ENCODE measurements around the gene CENPK.
"Not testable (repeated sequence)": the region's sequence is repeated elsewhere in the genome, so short reads cannot be mapped to it uniquely, and the experiment has no call there.

Gene CENPK

GRCh38 chr5:65562731-65563701 is at the start of gene CENPK, which contains the start of gene PPWD1:
Gene CENPK, minus strand, starts transcription at chr5:65563168. Its CDS starts 8,261 bp downstream, at chr5:65554907.
Gene PPWD1, plus strand, starts transcription at chr5:65563296. Its CDS starts 15 bp downstream, at chr5:65563311.
- peak; percentile 99 for DNase-seq

GRCh38 chr5:65612298-65612907 is 49.4 kb upstream of the CENPK start:
- DNase-seq, result no peak

GRCh38 chr5:65611524-65611923 is 48.6 kb upstream of the CENPK start:
- no peak for DNase-seq

- DNase-seq, result not testable (repeated sequence)
These were observed 38.8 kb upstream of the CENPK start for GRCh38 chr5:65601761-65602160.

GRCh38 chr5:65588694-65589093 is 25.7 kb upstream of the CENPK start:
- peak; percentile 7 for DNase-seq

GRCh38 chr5:65577141-65577540 is 14.2 kb upstream of the CENPK start:
- no peak for DNase-seq

GRCh38 chr5:65570598-65571226 is 7.7 kb upstream of the CENPK start:
- DNase-seq, result no peak

- DNase-seq, result no peak
These were observed 3.5 kb upstream of the CENPK start for GRCh38 chr5:65566505-65566904.

- peak; percentile 25 for DNase-seq
These were observed 809 bp upstream of the CENPK start for GRCh38 chr5:65563777-65564176.

- no peak for DNase-seq
These were observed 6.2 kb downstream of the CENPK start for GRCh38 chr5:65556718-65557117.

- no peak for DNase-seq
These were observed 6.8 kb downstream of the CENPK start for GRCh38 chr5:65556181-65556580.

- DNase-seq, result no peak
These were observed 7.7 kb downstream of the CENPK start for GRCh38 chr5:65555287-65555686.

GRCh38 chr5:65553941-65554340 is 9.0 kb downstream of the CENPK start:
- no peak for DNase-seq

- no peak for DNase-seq
These were observed 14.7 kb downstream of the CENPK start for GRCh38 chr5:65548281-65548680.

GRCh38 chr5:65546141-65546540 is 16.8 kb downstream of the CENPK start:
- DNase-seq, result no peak

GRCh38 chr5:65544473-65544872 is 18.5 kb downstream of the CENPK start:
- no peak for DNase-seq

GRCh38 chr5:65539827-65540226 is 23.1 kb downstream of the CENPK start:
- peak; percentile 33 for DNase-seq

GRCh38 chr5:65535529-65535987 is 27.4 kb downstream of the CENPK start:
- no peak for DNase-seq

- DNase-seq, result no peak
These were observed 32.1 kb downstream of the CENPK start for GRCh38 chr5:65530904-65531303.

- DNase-seq, result no peak
These were observed 37.2 kb downstream of the CENPK start for GRCh38 chr5:65525726-65526125.

GRCh38 chr5:65512170-65512937 is 50.6 kb downstream of the CENPK start:
- DNase-seq, result peak; percentile 10

- no peak for DNase-seq
These were observed 54.0 kb downstream of the CENPK start for GRCh38 chr5:65508978-65509377.

- peak; percentile 39 for DNase-seq
These were observed 56.0 kb downstream of the CENPK start for GRCh38 chr5:65506961-65507360.

Measured in hematopoietic multipotent progenitor cell treated with erythropoietin and hydrocortisone succinate and interleukin-3 and kit ligand, for 4 days (in vitro differentiated cells).